Uterus (tissue), 2 donors: ENCODE data around the gene TTLL7.

ENCODE experiments used
- POLR2A ChIP-seq, 2 donors: fragments of 450-650 bp; IDR thresholded peaks; one replicate each; pipeline ENCODE4 v1.6.1; 2016; ENCODE audit warnings: antibody characterized with exemption in 2 of 2, mild to moderate bottlenecking in 1 of 2, moderate library complexity in 1 of 2
- TF ChIP-seq, protein P1 (sequence below), 4 experiments: fragments of 200-600 bp in 2 of 4; fragments of 450-650 bp in 2 of 4; sonication (generic) in 2 of 4; IDR thresholded peaks; one replicate each; pipeline ENCODE4 v1.5.1; 2016 to 2019; ENCODE audit warnings: antibody characterized with exemption in 4 of 4, mild to moderate bottlenecking in 2 of 4, moderate library complexity in 1 of 4

GRCh38 chr1:83959824-83960498 lies 39.0 kb downstream of the TTLL7 start:
- no peak for TF ChIP-seq POLR2A (IDR thresholded peaks at IDR 0.05)
- TF ChIP-seq, protein P1, sequence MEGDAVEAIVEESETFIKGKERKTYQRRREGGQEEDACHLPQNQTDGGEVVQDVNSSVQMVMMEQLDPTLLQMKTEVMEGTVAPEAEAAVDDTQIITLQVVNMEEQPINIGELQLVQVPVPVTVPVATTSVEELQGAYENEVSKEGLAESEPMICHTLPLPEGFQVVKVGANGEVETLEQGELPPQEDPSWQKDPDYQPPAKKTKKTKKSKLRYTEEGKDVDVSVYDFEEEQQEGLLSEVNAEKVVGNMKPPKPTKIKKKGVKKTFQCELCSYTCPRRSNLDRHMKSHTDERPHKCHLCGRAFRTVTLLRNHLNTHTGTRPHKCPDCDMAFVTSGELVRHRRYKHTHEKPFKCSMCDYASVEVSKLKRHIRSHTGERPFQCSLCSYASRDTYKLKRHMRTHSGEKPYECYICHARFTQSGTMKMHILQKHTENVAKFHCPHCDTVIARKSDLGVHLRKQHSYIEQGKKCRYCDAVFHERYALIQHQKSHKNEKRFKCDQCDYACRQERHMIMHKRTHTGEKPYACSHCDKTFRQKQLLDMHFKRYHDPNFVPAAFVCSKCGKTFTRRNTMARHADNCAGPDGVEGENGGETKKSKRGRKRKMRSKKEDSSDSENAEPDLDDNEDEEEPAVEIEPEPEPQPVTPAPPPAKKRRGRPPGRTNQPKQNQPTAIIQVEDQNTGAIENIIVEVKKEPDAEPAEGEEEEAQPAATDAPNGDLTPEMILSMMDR (IDR thresholded peaks at IDR 0.05) = no peak
